SHP77 treated with DMSO at 0.1 percent for 48 hours (cell line): ENCODE results near the gene NEDD4.
"Not testable (repeated sequence)": the region's sequence is repeated elsewhere in the genome, so short reads cannot be mapped to it uniquely, and the experiment has no call there.

Experiments
- DNase-seq: peaks from one replicate; lab custom pipeline; 2025; lab: John Stamatoyannopoulos, UW

Gene NEDD4

DNA sequence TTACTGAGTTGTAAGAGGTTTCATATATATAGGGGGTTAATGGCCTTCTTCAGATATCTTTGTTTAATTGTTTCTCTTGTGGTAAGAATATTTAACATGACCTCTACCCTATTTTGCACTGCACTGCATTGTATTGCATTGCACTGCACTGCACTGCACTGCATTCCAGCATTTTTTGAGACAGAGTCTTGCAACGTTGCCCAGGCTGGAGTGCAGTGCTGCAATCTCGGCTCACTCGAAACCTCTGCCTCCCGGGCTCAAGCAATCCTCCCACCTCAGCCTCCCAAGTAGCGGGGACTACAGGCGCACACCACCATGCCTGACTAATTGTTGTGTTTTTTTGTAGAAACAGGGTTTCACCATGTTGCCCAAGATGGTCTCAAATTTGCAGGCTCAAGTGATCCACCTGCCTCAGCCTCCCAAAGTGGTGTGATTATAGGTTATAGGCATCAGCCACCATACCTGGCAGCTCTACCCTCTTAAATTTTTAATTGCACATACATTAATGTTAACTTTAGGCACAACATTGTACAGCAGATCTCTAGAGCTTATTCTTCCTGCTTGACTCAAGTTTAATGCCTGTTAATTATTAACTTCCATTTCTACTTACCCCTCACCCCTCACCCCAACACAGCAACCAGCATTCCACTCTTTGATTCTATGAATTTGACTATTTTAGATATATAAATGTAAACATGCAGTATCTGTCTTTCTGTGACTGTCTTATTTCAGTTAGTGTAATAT, 38.4 kb downstream of the NEDD4 start:
- DNase-seq = no peak

DNA sequence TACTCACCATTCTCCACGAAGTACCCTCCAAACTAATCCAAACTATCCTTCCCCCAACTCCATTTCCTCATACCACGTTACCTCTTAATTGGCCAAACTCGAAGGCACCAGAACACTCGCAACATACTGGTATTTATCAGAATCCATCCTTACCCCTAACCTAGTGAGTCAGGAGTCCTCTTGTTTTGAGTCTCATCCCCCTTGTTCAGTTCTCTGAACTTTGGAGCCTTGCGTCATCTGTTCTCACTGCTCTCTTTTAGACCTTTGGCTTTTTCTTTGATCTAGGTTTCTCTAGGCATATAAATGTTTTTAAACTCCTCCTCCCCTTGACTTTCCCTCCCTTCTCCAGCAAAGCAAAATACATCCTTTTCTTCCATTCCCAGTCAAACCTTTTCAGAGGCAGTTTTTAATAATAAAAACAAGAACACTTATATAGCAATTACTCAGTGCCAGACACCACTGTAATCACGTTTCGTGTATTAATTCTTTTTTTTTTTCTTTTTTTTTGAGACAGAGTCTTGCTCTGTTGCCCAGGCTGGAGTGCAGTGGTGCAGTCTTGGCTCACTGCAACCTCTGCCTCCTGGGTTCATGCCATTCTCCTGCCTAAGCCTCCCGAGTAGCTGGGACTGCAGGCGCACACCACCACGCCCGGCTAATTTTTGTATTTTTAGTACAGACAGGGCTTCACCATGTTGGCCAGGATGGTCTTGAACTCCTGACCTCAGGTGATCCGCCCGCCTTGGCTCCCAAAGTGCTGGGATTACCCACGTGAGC, 40.7 kb downstream of the NEDD4 start:
- not testable (repeated sequence) for DNase-seq

DNA sequence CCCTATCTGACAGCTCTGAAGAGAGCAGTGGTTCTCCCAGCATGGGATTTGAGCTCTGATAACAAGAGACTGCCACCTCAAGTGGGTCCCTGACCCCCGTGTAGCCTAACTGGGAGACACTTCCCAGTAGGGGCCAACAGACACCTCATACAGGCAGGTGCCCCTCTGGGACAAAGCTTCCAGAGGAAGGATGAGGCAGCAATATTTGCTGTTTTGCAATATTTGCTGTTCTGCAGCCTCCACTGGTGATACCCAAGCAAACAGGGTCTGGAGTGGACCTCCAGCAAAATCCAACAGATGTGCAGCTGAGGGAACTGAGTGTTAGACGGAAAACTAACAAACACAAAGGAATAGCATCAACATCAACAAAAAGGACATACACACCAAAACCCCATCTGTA, 48.8 kb downstream of the NEDD4 start:
- not testable (repeated sequence) for DNase-seq

DNA sequence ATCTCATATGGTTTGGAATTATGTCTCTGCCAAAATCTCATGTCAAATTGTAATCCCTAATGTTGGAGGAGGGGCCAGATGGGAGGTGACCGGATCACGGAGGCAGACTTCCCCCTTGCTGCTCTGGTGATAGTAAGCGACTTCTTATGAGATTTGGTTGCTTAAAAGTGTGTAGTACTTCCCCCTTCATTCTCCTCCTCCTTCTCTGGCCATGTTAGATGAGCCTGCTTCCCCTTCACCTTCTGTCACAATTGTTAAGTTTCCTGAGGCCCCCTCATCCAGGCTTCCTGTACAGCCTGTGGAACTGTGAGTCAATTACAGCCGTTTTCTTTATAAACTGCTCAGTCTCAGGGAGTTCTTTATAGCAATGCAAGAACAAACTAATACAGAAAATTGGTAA, 51.1 kb downstream of the NEDD4 start:
- no peak for DNase-seq

DNA sequence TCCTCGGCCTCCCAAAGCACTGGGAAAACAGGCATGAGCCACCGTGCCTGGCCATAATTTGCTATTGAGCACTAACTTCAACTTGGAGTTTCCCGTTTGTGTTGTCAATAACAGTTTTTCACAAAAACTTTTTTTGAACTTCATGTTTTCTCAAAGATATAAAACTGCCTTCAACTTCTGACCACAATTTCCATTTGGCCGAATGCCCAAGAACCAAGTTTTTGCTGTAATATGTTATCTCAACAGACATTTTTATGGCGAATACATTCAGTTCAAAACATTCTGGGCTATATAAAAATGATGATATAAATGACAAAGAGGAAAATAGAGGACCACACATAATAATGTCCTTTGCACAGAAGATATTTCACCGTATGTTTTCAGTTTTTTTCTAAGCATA, 56.4 kb downstream of the NEDD4 start:
- DNase-seq = no peak

DNA sequence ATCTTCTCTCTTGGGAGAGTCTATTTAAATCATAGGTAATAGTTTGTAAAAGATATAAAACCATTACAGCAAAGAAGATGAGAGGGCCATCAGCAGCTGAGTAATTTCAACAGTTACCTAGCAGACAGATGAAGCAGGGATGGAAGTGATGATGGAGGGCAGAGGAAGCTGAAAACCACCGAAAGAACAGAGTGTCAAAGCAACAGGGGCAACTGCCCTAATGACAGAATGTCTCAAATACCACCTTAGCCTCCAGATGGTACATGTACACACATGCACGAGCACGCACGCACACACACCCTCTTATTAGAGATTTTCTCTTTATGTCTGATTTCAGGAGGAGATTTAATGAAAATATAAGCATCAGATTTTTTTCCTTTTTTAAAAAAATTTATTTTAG, 64.5 kb downstream of the NEDD4 start:
- DNase-seq = no peak

DNA sequence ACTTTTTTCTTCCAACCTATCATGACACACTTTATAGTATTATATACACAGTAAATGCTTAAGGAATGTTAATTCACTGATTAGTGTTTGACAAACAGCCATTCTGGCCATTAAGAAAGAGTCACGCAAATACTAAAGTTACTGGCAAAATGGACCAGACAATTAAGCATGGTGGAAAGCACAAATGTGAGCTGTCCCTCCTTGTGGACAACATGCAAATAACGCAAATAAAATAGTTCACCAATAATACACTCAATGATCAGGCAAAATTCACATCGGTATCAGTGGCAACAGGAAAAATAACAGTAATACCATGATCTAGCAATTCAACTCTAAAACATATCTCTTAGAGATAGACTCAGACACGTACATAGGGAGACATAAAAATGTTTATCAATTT, 71.7 kb downstream of the NEDD4 start:
- DNase-seq = no peak

DNA sequence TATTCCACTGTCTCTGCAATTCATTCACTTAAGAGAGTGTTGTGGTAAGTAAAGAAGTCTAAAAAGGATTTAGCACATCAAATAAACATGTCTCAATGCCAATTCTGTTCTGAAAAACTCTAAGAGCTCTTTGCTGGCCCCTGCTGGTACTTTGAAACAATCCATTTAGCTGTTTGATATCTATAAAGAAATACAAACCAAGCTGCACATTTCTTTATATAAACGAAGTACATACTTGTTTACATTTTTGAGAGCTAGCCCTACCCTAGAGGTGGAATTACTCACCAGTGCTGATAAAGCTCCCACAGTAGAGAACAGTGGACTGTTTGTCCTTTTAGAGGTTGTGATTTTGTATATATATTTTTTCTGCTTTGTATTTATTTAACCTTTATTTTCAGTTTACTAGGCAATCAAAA, 75.5 kb downstream of the NEDD4 start:
- no peak for DNase-seq

DNA sequence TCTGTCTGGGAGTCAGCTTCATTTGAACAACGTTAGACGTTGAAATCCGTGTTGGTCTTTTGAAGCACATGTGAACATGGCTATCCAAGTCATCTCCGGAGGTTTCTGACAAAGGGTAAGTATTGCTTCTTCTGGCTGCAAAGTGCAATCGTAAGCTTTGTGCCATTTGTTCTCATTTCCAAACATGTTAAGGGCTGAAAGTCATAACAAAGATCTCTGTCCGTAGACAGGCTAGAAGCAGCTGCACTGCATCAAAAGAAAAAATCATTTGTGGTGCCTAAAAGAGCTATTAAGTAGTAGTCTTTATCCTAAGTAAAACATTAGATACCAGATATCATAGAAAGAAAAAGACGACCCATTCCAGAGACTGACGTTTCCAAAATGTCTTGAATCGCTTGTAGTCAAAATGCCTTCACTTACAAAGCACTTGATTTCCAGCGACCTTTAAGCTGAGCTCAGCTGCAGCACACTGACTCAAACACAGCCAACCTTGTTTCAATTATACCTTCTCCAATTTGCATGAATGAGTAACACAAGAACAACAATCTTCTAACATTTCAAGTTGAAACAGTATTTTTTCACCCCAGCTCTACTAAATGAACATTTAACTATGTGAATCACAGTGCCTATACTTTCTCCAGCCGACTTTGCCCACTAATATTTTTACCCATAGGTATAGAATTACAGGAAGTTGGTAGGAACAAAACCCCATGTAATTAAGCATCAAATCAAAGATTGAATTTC, 76.6 kb downstream of the NEDD4 start:
- no peak for DNase-seq

DNA sequence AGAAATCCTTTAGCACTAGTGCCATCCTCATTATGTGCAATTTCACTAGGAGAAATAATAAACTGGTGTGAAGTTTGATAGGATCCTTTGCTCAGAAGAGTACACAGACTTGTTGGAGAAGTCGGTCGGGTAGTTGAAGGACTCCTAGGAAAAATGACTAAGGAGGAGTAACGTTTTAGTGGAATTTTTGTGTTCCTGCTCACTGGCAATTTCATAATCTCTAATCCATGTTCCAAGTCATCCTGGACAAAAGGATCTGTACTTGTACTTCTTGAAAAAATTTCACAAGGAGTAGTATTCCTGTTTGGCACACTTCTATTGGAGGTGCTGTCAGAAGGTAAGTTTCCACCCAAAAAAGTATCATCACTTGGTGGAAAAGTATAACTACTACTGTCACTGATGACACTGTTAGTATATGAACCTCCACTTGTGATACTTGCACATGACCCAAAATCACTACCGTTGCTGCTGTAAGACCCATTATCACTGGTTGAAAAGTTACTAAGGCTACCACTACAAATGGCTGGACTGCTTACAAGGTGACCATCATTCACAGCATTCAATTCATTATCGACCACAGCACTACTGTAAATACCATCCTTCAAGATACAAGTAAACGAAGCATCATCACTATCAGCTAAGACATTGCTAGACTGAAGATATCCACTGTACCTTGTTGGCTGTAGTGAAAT, 77.4 kb downstream of the NEDD4 start:
- no peak for DNase-seq

DNA sequence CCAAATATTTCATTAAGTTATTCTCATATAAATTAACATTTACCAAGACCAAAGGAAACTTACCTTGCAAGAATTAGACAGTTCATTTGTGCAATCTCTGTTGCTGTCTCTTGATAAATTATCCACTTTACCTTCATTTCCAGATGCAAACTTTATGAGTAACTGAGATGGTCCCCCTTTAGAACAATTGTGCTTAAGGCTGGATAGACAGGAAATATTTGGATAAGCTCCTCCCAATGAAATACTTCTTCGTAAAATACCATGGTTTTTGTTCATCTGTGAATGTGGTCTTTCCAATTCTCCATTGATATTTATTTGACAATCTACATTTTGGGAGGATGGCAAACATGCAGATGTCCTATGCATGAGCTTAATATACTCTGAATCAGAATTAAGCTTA, 78.2 kb downstream of the NEDD4 start:
- DNase-seq = no peak

DNA sequence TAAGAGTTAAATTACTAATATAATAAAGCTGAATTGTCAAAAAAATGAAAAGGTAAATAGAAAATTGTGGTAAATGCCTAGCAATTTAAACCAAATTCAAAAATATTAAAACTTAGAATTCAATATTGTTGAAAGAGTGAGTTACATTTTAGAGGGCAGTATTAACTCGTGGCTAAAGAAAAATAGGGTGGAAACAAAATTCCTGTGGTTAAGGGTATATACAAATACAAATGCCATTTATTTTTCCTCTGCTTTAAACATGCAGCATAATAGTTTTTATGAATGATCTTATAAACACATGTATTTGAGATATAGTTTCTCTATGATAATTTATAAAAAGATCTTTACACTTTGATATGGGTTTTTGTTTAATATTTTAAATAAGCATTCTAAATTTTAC, 79.0 kb downstream of the NEDD4 start:
- no peak for DNase-seq

DNA sequence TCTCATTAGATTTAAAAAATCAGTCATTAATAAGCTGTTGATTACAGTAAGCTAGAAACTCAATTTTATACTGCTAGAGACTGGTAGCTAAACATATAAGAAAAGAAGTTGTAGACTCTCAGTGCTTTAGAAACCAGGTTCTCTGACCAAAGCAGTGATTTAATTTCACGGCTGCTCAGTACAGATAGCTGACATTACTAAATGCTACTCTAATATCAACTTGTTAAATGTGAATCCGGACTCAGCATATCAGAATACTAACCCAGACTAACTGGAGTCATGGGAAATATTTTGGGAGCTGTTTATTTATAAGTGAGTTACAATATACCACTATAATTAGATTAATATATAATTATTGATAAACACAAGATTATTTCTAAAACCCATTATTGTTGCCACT, 80.4 kb downstream of the NEDD4 start:
- no peak for DNase-seq

DNA sequence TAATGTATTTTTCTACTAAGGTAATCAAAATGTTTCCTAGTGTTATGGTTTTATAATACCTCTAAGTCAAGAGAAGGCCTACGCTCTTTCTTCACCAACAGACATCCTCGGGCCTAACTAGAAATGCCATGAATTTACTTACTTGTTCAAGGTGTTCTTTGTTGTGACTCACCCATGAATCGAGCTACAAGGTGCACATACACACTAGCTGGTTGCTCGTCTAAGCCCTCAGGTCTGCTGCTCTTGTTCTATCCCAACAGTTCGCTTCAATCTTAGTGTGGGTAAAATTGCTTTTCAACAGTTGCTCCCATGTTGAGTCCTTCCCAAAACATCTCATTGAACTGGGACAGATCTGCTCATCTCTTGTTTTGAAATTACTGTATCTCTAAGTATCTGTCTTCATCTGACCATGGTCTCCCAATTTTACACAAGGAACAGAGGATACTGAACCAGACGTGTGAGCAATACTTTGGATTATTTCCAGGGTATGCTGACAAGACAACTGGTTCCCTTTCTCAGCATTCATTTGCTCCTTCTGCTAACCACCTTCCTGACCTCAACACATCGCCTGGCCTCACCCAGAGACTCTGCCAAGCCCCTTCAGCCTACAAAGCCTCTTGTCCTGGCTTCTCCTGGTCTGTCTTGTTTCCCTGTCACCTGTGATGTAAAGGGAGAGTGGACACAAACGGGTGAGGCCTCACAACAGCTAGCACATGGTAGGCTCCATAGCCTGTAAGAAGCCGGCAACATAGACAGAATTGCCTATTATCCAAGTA, 84.2 kb downstream of the NEDD4 start:
- no peak for DNase-seq

DNA sequence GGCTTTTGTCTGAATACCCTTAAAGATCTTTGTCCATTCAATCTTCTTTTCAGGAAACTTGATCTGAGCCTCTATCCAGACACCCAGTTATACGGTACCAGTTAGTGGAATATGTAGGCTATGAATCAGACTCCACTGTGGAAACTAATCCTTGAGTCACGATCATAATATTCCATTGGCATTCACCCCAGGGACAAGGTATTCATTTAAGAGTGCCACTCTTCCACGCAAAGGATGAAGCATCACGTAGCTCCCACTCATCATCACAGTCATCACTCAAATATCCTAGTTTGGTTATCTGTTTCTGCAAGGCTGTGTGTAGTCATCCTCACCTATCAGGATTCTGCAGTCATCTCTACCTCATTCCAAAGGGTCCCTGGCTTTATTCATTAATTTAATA, 85.6 kb downstream of the NEDD4 start:
- DNase-seq = no peak

DNA sequence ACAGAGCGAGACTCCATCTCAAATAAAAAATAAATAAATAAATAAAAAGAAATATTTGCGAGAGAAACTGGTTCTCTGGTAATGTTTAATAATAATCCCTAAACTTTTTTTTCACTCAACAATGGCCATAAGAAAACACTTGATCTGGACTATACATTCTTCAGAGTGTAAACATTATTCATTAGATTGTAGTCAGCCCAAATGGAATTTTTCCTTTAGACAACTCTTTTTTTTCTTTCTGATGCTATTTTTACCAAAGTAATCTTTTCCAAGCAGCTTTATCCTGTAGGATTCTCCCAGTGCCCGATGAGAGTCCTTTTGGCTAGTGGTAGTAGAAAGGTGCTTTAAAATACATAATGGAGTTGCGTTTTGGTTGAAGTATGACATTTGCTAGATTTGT, 90.4 kb downstream of the NEDD4 start:
- DNase-seq = no peak

DNA sequence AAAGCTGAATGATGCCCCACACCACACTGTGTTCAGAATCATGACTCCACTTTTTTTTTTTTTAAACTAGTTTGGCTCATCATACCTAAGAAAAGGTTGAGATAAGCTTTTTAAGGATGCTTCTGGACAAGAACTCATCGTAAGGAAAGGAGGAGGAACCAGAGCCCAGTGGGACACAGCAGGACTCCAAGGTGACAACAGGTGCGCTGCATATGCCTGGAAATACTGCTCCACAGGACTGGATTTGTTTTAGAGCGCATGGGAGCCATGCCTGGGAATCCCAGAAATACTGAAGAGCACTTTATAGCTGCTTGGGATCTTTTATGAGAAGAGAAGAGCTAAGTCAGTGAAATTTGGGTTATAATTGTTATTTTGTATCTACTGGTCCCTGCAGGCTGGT, 93.4 kb downstream of the NEDD4 start:
- DNase-seq = no peak

DNA sequence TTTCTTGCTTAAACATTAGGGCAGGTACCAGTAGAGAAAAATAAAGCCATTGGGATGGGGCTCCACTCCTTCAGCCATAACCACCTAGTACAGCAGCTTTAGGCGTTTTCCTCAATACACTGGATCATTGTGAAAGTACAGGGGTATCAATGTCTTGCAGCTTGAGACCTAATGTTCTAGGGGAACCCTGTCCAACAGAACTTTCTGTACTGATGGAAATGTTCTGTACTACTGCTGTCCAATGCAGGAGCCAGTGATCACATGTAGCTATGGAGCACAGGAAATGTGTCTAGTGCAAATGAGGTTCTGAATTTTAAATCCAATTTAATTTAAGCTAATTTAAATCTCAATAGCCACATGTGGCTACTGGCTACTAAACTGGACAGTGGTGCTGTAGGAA, 93.9 kb downstream of the NEDD4 start:
- no peak for DNase-seq

DNA sequence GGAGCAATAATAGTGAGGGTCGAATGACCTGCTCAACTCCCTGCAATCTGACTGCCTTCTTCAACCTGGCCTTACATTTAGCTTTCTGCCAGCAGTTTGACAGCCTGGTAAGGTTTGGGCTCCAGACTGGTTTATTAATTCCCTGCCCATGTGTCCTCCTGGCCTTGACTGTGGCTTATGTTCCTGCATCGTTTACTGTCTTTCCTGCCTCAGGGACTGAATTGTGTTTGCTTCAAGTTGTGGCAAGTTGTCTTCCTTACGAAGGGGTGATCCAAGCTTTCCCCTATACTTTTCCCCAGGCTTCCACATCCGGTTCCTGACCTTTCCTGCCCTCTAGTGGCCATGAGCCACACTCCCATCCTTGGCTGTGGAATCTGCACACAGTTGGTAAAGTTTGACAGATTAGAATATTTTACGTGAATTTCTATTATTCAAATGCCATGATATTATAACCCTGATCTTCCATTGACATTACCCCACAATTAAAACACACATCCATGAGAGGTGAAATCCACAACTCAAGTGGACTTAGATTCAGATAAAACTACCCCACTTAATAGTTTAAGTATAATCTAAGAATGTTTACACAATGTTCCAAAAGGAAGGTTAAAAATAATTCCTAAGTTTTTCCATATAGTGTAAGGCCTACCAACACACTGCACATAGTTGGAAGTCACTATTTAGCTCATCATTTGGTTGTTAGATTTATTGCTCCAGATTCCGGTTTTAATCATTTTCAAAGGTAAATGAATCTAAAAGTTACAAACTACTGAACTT, 95.7 kb downstream of the NEDD4 start:
- peak; percentile 31 for DNase-seq

DNA sequence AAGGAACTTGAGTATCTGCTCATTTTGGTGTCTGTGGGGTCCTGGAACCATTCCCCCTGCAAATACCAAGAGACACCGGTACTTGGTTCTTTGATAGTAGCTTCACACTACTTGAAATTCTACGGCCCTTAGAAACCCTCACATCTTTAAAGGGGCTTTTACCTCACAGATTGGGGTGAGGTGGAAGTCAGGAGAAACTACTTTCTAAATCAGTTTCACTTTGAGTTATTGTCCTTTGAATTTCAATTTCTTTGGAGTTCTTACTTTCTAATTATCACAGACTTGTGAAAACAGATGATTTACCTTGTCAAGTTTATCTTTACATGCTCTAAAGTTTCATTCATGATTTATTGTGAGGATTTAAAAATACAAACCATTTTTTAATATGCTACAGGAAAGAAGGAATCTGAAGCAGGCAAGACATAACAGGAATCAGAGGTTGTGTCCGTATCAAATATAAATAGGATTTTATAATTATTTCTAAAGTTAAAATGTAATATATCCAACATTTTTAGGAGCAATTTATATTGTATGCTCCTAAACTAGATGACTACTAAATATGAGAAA, 98.9 kb downstream of the NEDD4 start:
- DNase-seq = no peak
